IMR-90 (cell line): ENCODE data around the gene NF1. TPM values are rescaled to one million over a fixed set of nuclear protein-coding genes. Genes with fewer than 3 reads are reported as not detected.

Experiments used
- ATAC-seq: fragments of 200-7000 bp; cut with Tn5 transposase; 2 replicates; pipeline ENCODE4 v1.9.1; 2020; ENCODE audit warnings: low read depth, mild to moderate bottlenecking, moderate library complexity
- BruUV-seq: library from RNA; stranded (reverse); fragments of 400-500 nt; replicated peaks from 2 replicates; lab custom pipeline; 2021; lab: Mats Ljungman, UMichigan
- CTCF ChIA-PET: fragments of 300-600 bp; formaldehyde crosslinking; extraction: SDS; loops from one replicate; lab custom pipeline; 2021; ENCODE audit warnings: antibody characterized with exemption; lab: Yijun Ruan, JAX
- POLR2A ChIA-PET: fragments of 300-600 bp; sonication (Branson Sonifier 250); formaldehyde crosslinking; loops from one replicate; lab custom pipeline; 2022; ENCODE audit warnings: antibody characterized with exemption; ENCODE audit not compliant: unreplicated experiment; lab: Charles Lee
- DNase-seq: peaks from one replicate; pipeline ENCODE4 v3.0.0; 2013
- H2AFZ ChIP-seq: replicated peaks from 2 replicates; pipeline ENCODE3; 2013; ENCODE audit warnings: low read length, mild to moderate bottlenecking; ENCODE audit not compliant: poor library complexity
- H2AK5ac ChIP-seq: 2 replicates; pipeline ENCODE4 v1.6.1; 2013; ENCODE audit warnings: low read depth, low read length, inconsistent platforms
- H2AK9ac ChIP-seq: replicated peaks from 2 replicates; pipeline ENCODE3; 2013; ENCODE audit warnings: mild to moderate bottlenecking, low read depth, low read length, moderate library complexity; ENCODE audit not compliant: poor library complexity
- H2BK120ac ChIP-seq: 2 replicates; pipeline ENCODE4 v1.6.1; 2013; ENCODE audit warnings: low read depth, low read length, inconsistent platforms
- H2BK15ac ChIP-seq: 3 replicates; pipeline ENCODE4 v1.6.1; 2013; ENCODE audit warnings: low read depth, low read length, inconsistent platforms
- H2BK20ac ChIP-seq: 2 replicates; pipeline ENCODE4 v1.6.1; 2013; ENCODE audit warnings: low read depth, mild to moderate bottlenecking, inconsistent platforms, low read length, moderate library complexity
- H2BK5ac ChIP-seq: 2 replicates; pipeline ENCODE4 v1.6.1; 2013; ENCODE audit warnings: mild to moderate bottlenecking, low read depth, low read length, inconsistent platforms; ENCODE audit not compliant: poor library complexity, severe bottlenecking
- H3K14ac ChIP-seq: replicated peaks from 2 replicates; pipeline ENCODE4 v1.6.1; 2013; ENCODE audit warnings: low read depth, low read length, inconsistent platforms
- H3K18ac ChIP-seq: 2 replicates; pipeline ENCODE4 v1.6.1; 2013; ENCODE audit warnings: low read depth, low read length, control low read depth
- H3K23ac ChIP-seq: 2 replicates; pipeline ENCODE4 v1.6.1; 2013; ENCODE audit warnings: low read depth, low read length, inconsistent platforms
- H3K27ac ChIP-seq: 2 replicates; pipeline ENCODE4 v1.5.1; 2013; ENCODE audit warnings: mild to moderate bottlenecking, control low read depth, low read length; ENCODE audit not compliant: insufficient read depth
- H3K27me3 ChIP-seq: 2 replicates; pipeline ENCODE4 v1.6.1; 2013; ENCODE audit warnings: low read length; ENCODE audit not compliant: control insufficient read depth, insufficient read depth
- H3K36me3 ChIP-seq: 2 replicates; pipeline ENCODE4 v1.6.1; 2013; ENCODE audit warnings: low read length, mixed read lengths; ENCODE audit not compliant: control insufficient read depth, insufficient read depth
- H3K4ac ChIP-seq: 2 replicates; pipeline ENCODE4 v1.6.1; 2013; ENCODE audit warnings: low read depth, low read length, inconsistent platforms
- H3K4me1 ChIP-seq: 2 replicates; pipeline ENCODE4 v1.6.1; 2013; ENCODE audit warnings: low read length, mixed read lengths; ENCODE audit not compliant: control insufficient read depth, insufficient read depth
- H3K4me2 ChIP-seq: 2 replicates; pipeline ENCODE4 v1.6.1; 2013; ENCODE audit warnings: low read depth, mild to moderate bottlenecking, control low read depth, low read length, moderate library complexity
- H3K4me3 ChIP-seq: 2 replicates; pipeline ENCODE4 v1.5.1; 2013; ENCODE audit warnings: low read depth, mild to moderate bottlenecking, control low read depth, low read length, moderate library complexity; ENCODE audit not compliant: insufficient read depth
- H3K56ac ChIP-seq: 2 replicates; pipeline ENCODE4 v1.6.1; 2013; ENCODE audit warnings: low read length, inconsistent platforms; ENCODE audit not compliant: insufficient read depth; ENCODE audit errors: extremely low read depth
- H3K79me1 ChIP-seq, 2 experiments: 2 replicates each; pipeline ENCODE4 v1.6.1; 2013; ENCODE audit warnings: low read length in 2 of 2, inconsistent platforms in 1 of 2, low read depth in 1 of 2
- H3K9ac ChIP-seq: 2 replicates; pipeline ENCODE4 v1.6.1; 2013; ENCODE audit warnings: low read depth, low read length, control low read depth
- H3K9me1 ChIP-seq: 2 replicates; pipeline ENCODE4 v1.6.1; 2013; ENCODE audit warnings: low read length, inconsistent platforms; ENCODE audit not compliant: insufficient read depth
- H3K9me3 ChIP-seq: 2 replicates; pipeline ENCODE4 v1.6.1; 2013; ENCODE audit warnings: low read length; ENCODE audit not compliant: control insufficient read depth, insufficient read depth
- H4K20me1 ChIP-seq: 2 replicates; pipeline ENCODE4 v1.6.1; 2013; ENCODE audit warnings: low read length, inconsistent platforms; ENCODE audit not compliant: insufficient read depth
- H4K5ac ChIP-seq: 2 replicates; pipeline ENCODE4 v1.6.1; 2013; ENCODE audit warnings: mild to moderate bottlenecking, low read depth, low read length, control low read depth
- H4K8ac ChIP-seq, 2 experiments: 2 replicates each; pipeline ENCODE4 v1.6.1; 2013; ENCODE audit warnings: low read depth in 2 of 2, low read length in 2 of 2, control low read depth in 1 of 2, inconsistent platforms in 1 of 2
- H4K91ac ChIP-seq: 2 replicates; pipeline ENCODE4 v1.6.1; 2013; ENCODE audit warnings: low read depth, low read length, inconsistent platforms; ENCODE audit not compliant: insufficient read depth
- BHLHE40 ChIP-seq: fragments of 150-350 bp; IDR thresholded peaks from 2 replicates; pipeline ENCODE4 v1.6.1; 2016; ENCODE audit warnings: mild to moderate bottlenecking, low read depth, low read length
- CEBPB ChIP-seq: IDR thresholded peaks from 2 replicates; pipeline ENCODE4 v1.6.1; 2012; ENCODE audit warnings: low read depth, low read length, improper control_type of control experiment
- CHD1 ChIP-seq: IDR thresholded peaks from 2 replicates; pipeline ENCODE4 v1.6.1; 2012; ENCODE audit warnings: low read depth, low read length, improper control_type of control experiment
- CTCF ChIP-seq: conservative IDR thresholded peaks from 2 replicates; pipeline ENCODE4 v1.5.1; 2012; ENCODE audit warnings: mild to moderate bottlenecking, low read depth, low read length, improper control_type of control experiment
- ELK1 ChIP-seq: fragments of 150-350 bp; IDR thresholded peaks from 2 replicates; pipeline ENCODE4 v1.6.1; 2016; ENCODE audit warnings: low read depth, mild to moderate bottlenecking, low read length, moderate library complexity, borderline replicate concordance
- FOS ChIP-seq: fragments of 150-350 bp; IDR thresholded peaks from 2 replicates; pipeline ENCODE4 v1.6.1; 2016; ENCODE audit warnings: low read depth, low read length
- MAFK ChIP-seq: IDR thresholded peaks from 2 replicates; pipeline ENCODE4 v1.6.1; 2012; ENCODE audit warnings: low read depth, low read length, improper control_type of control experiment
- MXI1 ChIP-seq: IDR thresholded peaks from 2 replicates; pipeline ENCODE4 v1.6.1; 2012; ENCODE audit warnings: low read depth, mild to moderate bottlenecking, low read length, moderate library complexity, borderline replicate concordance
- POLR2A ChIP-seq: IDR thresholded peaks from 2 replicates; pipeline ENCODE4 v1.6.1; 2012; ENCODE audit warnings: mild to moderate bottlenecking, low read depth, low read length
- RAD21 ChIP-seq: IDR thresholded peaks from 2 replicates; pipeline ENCODE4 v1.6.1; 2012; ENCODE audit warnings: low read length, improper control_type of control experiment
- RCOR1 ChIP-seq: IDR thresholded peaks from 2 replicates; pipeline ENCODE4 v1.6.1; 2012; ENCODE audit warnings: mild to moderate bottlenecking, low read length, improper control_type of control experiment; ENCODE audit not compliant: insufficient replicate concordance
- RFX5 ChIP-seq: IDR thresholded peaks from 2 replicates; pipeline ENCODE4 v1.8.0; 2012; ENCODE audit warnings: low read depth, mild to moderate bottlenecking, low read length, moderate library complexity
- SMC3 ChIP-seq: fragments of 150-350 bp; IDR thresholded peaks from 2 replicates; pipeline ENCODE4 v1.6.1; 2016; ENCODE audit warnings: low read depth, mild to moderate bottlenecking, antibody characterized with exemption, low read length, moderate library complexity
- USF2 ChIP-seq: fragments of 150-350 bp; IDR thresholded peaks from 2 replicates; pipeline ENCODE4 v1.6.1; 2017; ENCODE audit warnings: mild to moderate bottlenecking, antibody characterized with exemption, low read length, low read depth
- WGBS, 2 experiments: methylation state at CpG; one replicate each; pipeline versions ENCODE4 v1.1.5 to v1.1.7; 2013; ENCODE audit warnings: missing lambda C conversion rate in 2 of 2; ENCODE audit not compliant: insufficient read length in 1 of 2; ENCODE audit errors: extremely low coverage in 2 of 2; 5-methylcytosine and 5-hydroxymethylcytosine counted together
- dilution Hi-C: fragments of 300-500 bp; cut with HindIII; formaldehyde crosslinking; loops from one replicate; pipeline ENCODE4 v1.14.3; 2018; ENCODE audit warnings: low sequenced_read_pairs; ENCODE audit not compliant: unreplicated experiment
- in situ Hi-C: fragments of 300-500 bp; cut with MboI; formaldehyde crosslinking; loops from 3 replicates; pipeline ENCODE4 v1.14.3; 2019; ENCODE audit warnings: low sequenced_read_pairs, inconsistent platforms, mixed read lengths
- intact Hi-C: fragments of 100-400 bp; cut with micrococcal nuclease; formaldehyde crosslinking; loops from 2 replicates; pipeline ENCODE4 v1.10.0; 2022
- polyA plus RNA-seq, 3 experiments: library from polyadenylated mRNA; depleted of rRNA; stranded (reverse); fragments of >200 nt; gene quantifications; 2 replicates each; pipeline ENCODE4 v1.2.3, GENCODE V29; 2012; ENCODE audit warnings: low replicate concordance in 1 of 3
- total RNA-seq: library from RNA; depleted of rRNA; stranded (reverse); fragments of >200 nt; gene quantifications from 2 replicates; pipeline ENCODE4 v1.2.3, GENCODE V29; 2012

Gene NF1
- total and polyA plus RNA-seq, 2 of the 4 experiments (the other 2 are of a cell fraction) = 17.9 to 48.6 TPM

- no peak for TF ChIP-seq BHLHE40
- TF ChIP-seq RAD21 = no peak
- no peak for TF ChIP-seq MXI1
- no peak for TF ChIP-seq SMC3
- no peak for TF ChIP-seq CHD1
- no peak for TF ChIP-seq FOS
- TF ChIP-seq RFX5 = no peak
- no peak for TF ChIP-seq USF2
- TF ChIP-seq POLR2A = no peak
- no peak for TF ChIP-seq ELK1
- no peak for TF ChIP-seq RCOR1
- no peak for TF ChIP-seq MAFK
- TF ChIP-seq CTCF = no peak
- TF ChIP-seq CEBPB = no peak
- CTCF ChIA-PET = no interaction called here
- intact Hi-C loops = no loop called here
- Histone ChIP-seq H4K20me1 (no peaks in the 10 kb centered on the region), H3K9me3 (no peaks in the 10 kb centered on the region), H2BK20ac (no peak overlapping the region), H3K36me3 (peaks cover 18% of the 10 kb centered on the region), H4K5ac (no peak overlapping the region), H3K18ac (no peak overlapping the region), H2AK9ac (no peak overlapping the region), H3K9me1 (peaks cover 4% of the 10 kb centered on the region; the same call in 1 of the 2 replicates), H2BK5ac (no peak overlapping the region), H4K8ac (no peak overlapping the region), H2AK5ac (no peak overlapping the region), H4K91ac (no peak overlapping the region), H3K79me1 (peaks cover 2 to 5% of the 10 kb centered on the region in 2 experiments; a peak in 2 of 4 replicates), H3K14ac (no peak overlapping the region), H3K4ac (no peak overlapping the region), H3K27me3 (no peaks in the 10 kb centered on the region), H3K23ac (no peak overlapping the region), H3K9ac (no peak overlapping the region), H3K4me3 (no peak overlapping the region), H2BK120ac (no peak overlapping the region), H3K4me2 (no peak overlapping the region), H3K4me1 (no peaks in the 10 kb centered on the region), H3K27ac (no peak overlapping the region), H3K56ac (no peak overlapping the region), H2BK15ac (no peak overlapping the region), H2AFZ (no peak overlapping the region)
- in situ Hi-C loops = no loop called here
- dilution Hi-C loops = no loop called here
- DNase-seq (no peak), ATAC-seq (no peak)
- whole genome bisulfite sequencing, 2 experiments = no CpG with 5 or more reads among the region's 2 CpGs
- POLR2A ChIA-PET = no interaction called here
- no TSS peak for BruUV-seq
Observed at GRCh38 chr17:31225831-31226230, 131.1 kb downstream of the NF1 start.
